ENCODE results near the gene PLA2G4D. TPM values are rescaled to one million over a fixed set of nuclear protein-coding genes. Genes with fewer than 3 reads are reported as not detected.
A peak's percentile ranks its signal among the peaks of the same experiment; 100 is the strongest.
"Not testable (repeated sequence)": the region's sequence is repeated elsewhere in the genome, so short reads cannot be mapped to it uniquely, and the experiment has no call there.

The PLA2G4D gene
- total RNA-seq, 1 donor from 2014 or later, result not detected

GRCh38 chr15:42100021-42100800, 5.8 kb upstream of the PLA2G4D start:
- TF ChIP-seq CTCF (conservative IDR thresholded peaks at IDR 0.05), result no peak

GRCh38 chr15:42097018-42097417, 2.7 kb upstream of the PLA2G4D start:
- no peak overlapping the region for H3K4me3 Mint-ChIP-seq
- H3K27me3 Mint-ChIP-seq (ENCODE audit: low read depth), result no peaks in the 10 kb centered on the region
- no peak overlapping the region for H3K27ac Mint-ChIP-seq (ENCODE audit: unreplicated experiment)
- H3K9me3 Mint-ChIP-seq, result no peaks in the 10 kb centered on the region
- DNase-seq (ENCODE audit: low read depth, low spot score), result no peak
- no peak for TF ChIP-seq CTCF (conservative IDR thresholded peaks at IDR 0.05)
- H3K4me1 Mint-ChIP-seq, result peaks cover 6% of the 10 kb centered on the region
- H3K36me3 Mint-ChIP-seq (ENCODE audit: low read depth), result no peaks in the 10 kb centered on the region

More at GRCh38 chr15:42100021-42100800, 5.8 kb upstream of the PLA2G4D start:
- Mint-ChIP-seq H3K4me3 (no peak overlapping the region), H3K27ac (ENCODE audit: unreplicated experiment) (peak overlapping the region; percentile 27), H3K27me3 (ENCODE audit: low read depth) (no peaks in the 10 kb centered on the region), H3K9me3 (no peaks in the 10 kb centered on the region), H3K4me1 (no peaks in the 10 kb centered on the region), H3K36me3 (ENCODE audit: low read depth) (no peaks in the 10 kb centered on the region)
- DNase-seq (ENCODE audit: low read depth, low spot score), result no peak

- DNase-seq (ENCODE audit: low read depth, low spot score), result no peak
- Mint-ChIP-seq H3K36me3 (ENCODE audit: low read depth) (no peaks in the 10 kb centered on the region), H3K27ac (ENCODE audit: unreplicated experiment) (no peak overlapping the region), H3K9me3 (no peaks in the 10 kb centered on the region), H3K4me1 (peaks cover 25% of the 10 kb centered on the region), H3K4me3 (no peak overlapping the region), H3K27me3 (ENCODE audit: low read depth) (no peaks in the 10 kb centered on the region)
- no peak for TF ChIP-seq CTCF (conservative IDR thresholded peaks at IDR 0.05)
Measured at GRCh38 chr15:42093966-42094365, 396 bp downstream of the PLA2G4D start.

GRCh38 chr15:42092398-42093318, 1.7 kb downstream of the PLA2G4D start:
- DNase-seq (ENCODE audit: low read depth, low spot score), result no peak

GRCh38 chr15:42091753-42092397, 2.5 kb downstream of the PLA2G4D start:
- not testable (repeated sequence) for H3K4me3 Mint-ChIP-seq; H3K36me3 Mint-ChIP-seq (ENCODE audit: low read depth); H3K9me3 Mint-ChIP-seq; H3K27me3 Mint-ChIP-seq (ENCODE audit: low read depth); DNase-seq (ENCODE audit: low read depth, low spot score)
- H3K4me1 Mint-ChIP-seq, result peaks cover 25% of the 10 kb centered on the region
- peak overlapping the region; percentile 89 for H3K27ac Mint-ChIP-seq (ENCODE audit: unreplicated experiment)

More at GRCh38 chr15:42092398-42093318, 1.7 kb downstream of the PLA2G4D start:
- Mint-ChIP-seq H3K27ac (ENCODE audit: unreplicated experiment) (peak overlapping the region; percentile 89), H3K9me3 (no peaks in the 10 kb centered on the region), H3K36me3 (ENCODE audit: low read depth) (no peaks in the 10 kb centered on the region), H3K27me3 (ENCODE audit: low read depth) (no peaks in the 10 kb centered on the region), H3K4me3 (no peak overlapping the region), H3K4me1 (peaks cover 25% of the 10 kb centered on the region)
- TF ChIP-seq CTCF (conservative IDR thresholded peaks at IDR 0.05), result no peak

Data from neural crest cell (in vitro differentiated cells).